Transverse colon (tissue), 3 donors: Measurements from ENCODE around the gene FIGLA.

Experiments used
- CTCF ChIP-seq, 5 experiments: fragments of 200-600 bp in 3 of 5; fragments of 450-650 bp in 2 of 5; sonication (generic) in 3 of 5; IDR thresholded peaks; 1 replicate in 2 of 5; 2 replicates in 3 of 5; pipeline ENCODE4 v1.5.1; 2016 to 2017; ENCODE audit warnings: antibody characterized with exemption in 5 of 5, inconsistent platforms in 3 of 5, mild to moderate bottlenecking in 2 of 5, moderate library complexity in 1 of 5
- EP300 ChIP-seq: sonication (generic); formaldehyde crosslinking; IDR thresholded peaks from one replicate; pipeline ENCODE4 v1.6.1; 2017; ENCODE audit warnings: antibody characterized with exemption, low read depth
- POLR2A ChIP-seq: fragments of 450-650 bp; IDR thresholded peaks from one replicate; pipeline ENCODE4 v1.6.1; 2016; ENCODE audit warnings: antibody characterized with exemption, mild to moderate bottlenecking, moderate library complexity

DNA sequence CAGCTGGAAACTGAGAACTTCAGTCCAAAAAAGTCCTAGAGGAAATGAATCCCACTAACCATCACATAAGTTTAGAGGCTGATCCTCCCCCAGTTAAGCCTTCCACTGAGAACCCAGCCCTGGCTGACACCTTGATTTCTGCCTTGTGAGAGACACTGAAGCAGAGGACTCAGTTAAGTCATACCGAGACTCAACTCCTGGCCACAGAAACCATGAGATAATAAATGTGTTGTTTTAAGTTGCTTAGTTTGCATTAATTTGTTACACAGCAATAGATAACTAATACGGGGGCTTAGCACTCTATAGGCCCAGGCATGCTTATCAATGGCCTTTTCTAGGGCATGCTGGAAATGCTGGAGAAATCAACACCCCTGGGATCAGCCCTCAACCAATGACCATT is 19.0 kb downstream of the FIGLA start:
- TF ChIP-seq CTCF (IDR thresholded peaks at IDR 0.05) (no peak), EP300 (no peak), POLR2A (no peak)
